Tongue (tissue), 2 donors: Measurements from ENCODE around the gene TENM4. TPM values are rescaled to one million over a fixed set of nuclear protein-coding genes. Genes with fewer than 3 reads are reported as not detected.
"Not testable (repeated sequence)": the region's sequence is repeated elsewhere in the genome, so short reads cannot be mapped to it uniquely, and the experiment has no call there.

Experiments used
- DNase-seq: peaks from one replicate; pipeline ENCODE4 v3.0.0-alpha.2; 2015
- total RNA-seq: library from RNA; depleted of rRNA; stranded (reverse); fragments of >200 nt; gene quantifications from one replicate; pipeline ENCODE4 v1.2.3, GENCODE V29; 2014

Gene TENM4
- total RNA-seq, 1 donor from 2014 or later, result 63.7 TPM

GRCh38 chr11:78654866-78655265 is 786.0 kb downstream of the TENM4 start:
- DNase-seq, result no peak

DNA sequence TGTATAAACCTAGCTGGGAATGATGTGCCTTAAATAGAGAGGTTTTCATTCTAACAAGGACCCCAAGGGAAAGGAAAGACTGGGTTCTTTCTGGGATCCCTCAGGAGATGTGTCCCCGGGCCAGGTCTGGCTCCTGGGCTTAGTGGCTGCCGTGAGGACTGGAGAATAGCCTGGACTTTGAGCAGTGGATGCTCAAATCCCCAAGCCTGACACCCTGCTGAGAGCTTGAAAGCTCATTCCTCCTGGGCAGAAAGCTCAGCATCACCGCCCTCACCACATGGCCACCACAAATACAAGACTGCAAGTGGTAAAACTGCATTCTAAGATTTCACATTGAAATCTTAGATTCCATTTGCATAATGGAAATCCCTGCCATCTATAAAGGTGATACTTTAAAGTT is 786.8 kb downstream of the TENM4 start:
- no peak for DNase-seq

- DNase-seq, result peak; percentile 35
Observed at GRCh38 chr11:78653294-78653909, 787.4 kb downstream of the TENM4 start.

- no peak for DNase-seq
Observed at GRCh38 chr11:78652843-78653239, 788.0 kb downstream of the TENM4 start.

DNA sequence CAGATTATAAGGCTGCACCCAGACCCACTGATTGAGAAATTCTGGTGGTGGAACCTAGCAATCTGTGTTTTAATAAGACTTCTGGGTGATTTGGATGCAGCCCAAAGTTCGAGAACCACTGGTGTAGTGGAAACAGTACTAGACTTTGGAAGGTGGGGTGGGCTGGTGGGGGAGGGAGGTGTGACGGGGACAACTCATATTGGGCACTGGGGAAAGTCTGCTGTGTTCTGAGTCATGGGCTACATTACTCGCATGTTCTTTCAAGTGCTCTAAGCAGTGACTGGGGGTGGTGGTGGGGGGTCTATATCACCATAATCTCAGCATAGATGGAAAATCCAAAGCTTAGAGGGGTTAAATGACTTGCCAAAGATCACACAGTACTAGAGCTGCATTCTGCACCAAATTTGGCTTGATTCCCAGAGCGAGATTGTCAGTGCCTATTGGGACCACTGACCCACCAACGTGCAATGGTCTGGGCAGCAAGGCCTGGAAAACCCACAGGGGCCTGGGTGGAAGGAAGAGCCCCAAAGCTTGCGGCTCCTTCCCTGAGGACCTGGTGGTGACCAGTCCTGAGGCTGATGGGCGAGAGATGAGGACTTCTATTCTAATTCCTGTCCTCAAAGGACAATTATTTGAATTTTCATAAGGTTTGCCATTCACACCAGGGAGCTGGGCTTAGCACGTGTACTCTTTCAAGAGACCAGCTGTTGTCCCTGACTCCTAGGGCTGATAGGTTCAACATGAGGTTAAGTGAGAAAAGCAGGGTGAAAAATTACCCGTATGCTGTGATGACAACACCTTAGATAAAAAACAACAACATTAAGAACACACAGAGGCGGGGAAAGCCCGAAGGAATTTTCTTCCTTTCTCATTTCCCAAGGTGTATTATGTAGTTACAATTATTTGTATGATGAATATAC is 788.6 kb downstream of the TENM4 start:
- DNase-seq, result no peak

DNA sequence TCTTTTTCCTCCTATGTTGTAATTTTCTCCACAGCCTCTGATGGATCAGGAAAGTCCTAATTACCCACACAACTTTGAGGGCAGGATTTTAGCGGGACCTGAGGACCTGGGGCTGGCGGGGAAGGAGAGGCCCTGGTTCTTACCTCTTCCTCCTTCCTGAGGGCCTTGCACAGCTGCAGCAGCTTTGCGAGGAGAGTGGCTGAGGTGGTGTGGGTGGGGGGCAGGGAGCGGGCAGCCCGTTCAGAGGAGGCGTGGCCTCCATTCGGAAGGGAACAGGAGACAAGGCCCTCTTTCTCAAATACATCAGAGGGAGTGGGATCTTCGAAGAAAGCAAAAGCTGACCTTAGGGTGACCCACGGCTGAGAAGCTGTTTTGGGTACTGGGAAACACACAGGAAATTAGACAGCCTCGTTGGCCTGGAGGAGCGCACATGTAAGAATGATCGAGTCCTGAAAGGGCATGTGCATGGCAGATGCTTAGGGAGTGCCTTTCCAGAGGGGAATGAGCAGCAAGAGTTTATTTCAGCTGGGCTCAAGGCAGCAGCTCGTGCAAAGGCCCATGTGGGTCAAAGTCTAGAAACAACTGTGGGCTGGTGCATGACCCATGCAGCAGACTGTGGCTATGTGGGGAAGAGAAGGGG is 789.6 kb downstream of the TENM4 start:
- no peak for DNase-seq

DNA sequence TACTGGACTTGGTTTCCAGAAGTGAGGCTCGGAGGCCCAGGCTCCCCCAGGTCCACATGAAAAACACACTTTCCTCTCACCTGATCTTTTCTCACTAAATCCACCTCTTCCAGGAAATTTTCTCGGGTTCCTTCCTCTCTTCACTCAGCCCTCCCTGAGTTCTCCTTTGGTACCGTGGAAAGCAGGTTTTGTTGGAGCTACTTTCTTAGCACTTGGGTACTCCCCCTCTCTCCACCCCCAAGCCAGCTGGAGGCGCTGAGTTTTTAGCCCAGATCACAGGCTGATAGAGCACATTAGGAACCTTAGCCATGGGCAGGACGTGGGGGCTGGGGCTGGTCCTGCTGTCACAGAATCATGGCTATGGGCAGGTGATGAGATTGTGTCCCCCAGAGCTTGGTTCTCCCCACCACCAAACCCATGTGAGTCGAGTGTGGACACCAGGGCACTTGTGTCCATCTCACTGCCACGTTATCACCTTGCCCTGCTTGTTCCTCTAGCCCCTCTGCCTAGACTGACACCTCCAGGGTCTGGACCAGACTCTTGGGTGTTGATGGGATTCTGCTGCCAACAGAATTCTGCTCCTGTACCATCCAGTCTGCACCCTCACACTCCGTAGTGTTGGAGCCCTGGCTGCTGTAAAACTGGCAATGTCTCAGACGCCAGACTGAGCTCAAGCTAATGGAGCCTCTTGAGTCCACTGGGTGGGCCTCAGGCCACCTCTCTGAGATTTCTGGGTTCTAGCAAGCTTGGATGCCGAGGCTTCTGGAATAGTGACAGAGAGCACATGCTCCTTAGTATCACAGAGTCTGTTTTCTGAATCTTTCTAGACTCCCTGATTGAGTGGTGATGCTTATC is 791.2 kb downstream of the TENM4 start:
- no peak for DNase-seq

GRCh38 chr11:78647986-78648875 is 792.6 kb downstream of the TENM4 start:
- no peak for DNase-seq

- DNase-seq, result no peak
Observed at GRCh38 chr11:78647266-78647915, 793.4 kb downstream of the TENM4 start.

GRCh38 chr11:78646564-78647185 is 794.2 kb downstream of the TENM4 start:
- DNase-seq, result peak; percentile 74

DNA sequence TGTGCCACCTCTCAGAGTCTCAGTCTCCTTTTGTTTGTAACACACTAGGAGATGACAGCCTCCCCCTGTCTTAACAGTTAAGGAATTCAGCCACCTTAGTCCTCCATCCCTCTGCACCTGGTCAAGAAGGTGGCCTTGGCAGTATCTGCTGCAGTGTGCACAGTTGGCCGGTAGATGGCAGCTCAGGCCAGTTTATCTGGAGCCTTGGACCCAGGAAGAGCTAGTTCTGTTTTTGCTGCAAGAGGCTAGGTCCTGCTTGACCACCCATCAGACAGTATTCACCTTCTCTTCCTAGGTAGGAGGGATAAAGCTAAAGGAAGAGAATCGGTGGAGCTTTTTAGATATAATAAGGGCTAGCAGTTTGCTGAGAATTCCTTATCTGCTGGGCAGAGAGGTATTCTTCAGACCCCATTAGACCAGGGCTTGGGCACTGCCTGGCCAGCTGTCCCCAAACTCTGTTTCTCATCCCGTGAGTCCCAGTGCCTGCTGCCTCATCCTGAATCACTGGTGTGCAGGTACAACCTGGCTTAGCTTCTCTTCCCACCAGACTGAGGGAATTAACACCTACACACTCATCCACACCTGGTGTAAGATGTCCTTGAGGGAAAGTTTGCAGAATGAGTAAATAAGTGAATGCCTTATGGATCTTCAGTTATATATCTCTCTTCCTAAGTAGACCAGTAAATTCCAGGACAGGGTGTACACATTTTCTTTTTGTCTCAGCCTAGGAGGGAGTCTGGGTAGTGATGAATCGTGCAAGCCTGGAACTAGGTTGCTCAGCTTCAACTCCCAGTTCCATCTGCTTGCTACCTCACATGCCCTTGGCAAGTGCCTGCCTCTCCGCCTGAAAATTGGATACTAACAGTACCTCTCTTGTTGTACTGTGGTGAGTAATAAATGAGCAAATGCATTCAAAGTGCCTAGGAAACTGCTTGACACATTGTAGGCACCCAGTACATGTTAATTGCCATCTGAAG is 795.3 kb downstream of the TENM4 start:
- DNase-seq, result peak; percentile 82

GRCh38 chr11:78643676-78644056 is 797.2 kb downstream of the TENM4 start:
- DNase-seq, result no peak

- no peak for DNase-seq
Observed at GRCh38 chr11:78642979-78643675, 797.7 kb downstream of the TENM4 start.

DNA sequence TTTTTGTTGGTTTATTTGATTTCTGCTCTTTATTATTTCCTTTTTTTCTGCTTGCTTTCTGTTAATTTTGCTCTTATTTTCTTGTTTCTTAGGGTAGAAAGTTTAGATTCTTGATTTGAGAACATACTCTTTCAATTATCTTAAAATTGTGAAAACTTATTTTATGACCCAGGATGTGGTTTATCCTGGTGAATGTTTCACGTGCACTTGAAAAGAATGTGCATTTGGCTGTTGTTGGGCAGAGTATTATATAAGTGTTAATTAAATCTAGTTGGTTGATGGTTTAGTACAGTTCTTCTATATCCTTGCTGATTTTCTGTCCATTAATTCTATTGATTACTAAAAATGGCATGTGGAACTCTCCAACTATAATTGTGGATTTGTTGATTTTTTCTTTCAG is 799.3 kb downstream of the TENM4 start:
- DNase-seq, result no peak

DNA sequence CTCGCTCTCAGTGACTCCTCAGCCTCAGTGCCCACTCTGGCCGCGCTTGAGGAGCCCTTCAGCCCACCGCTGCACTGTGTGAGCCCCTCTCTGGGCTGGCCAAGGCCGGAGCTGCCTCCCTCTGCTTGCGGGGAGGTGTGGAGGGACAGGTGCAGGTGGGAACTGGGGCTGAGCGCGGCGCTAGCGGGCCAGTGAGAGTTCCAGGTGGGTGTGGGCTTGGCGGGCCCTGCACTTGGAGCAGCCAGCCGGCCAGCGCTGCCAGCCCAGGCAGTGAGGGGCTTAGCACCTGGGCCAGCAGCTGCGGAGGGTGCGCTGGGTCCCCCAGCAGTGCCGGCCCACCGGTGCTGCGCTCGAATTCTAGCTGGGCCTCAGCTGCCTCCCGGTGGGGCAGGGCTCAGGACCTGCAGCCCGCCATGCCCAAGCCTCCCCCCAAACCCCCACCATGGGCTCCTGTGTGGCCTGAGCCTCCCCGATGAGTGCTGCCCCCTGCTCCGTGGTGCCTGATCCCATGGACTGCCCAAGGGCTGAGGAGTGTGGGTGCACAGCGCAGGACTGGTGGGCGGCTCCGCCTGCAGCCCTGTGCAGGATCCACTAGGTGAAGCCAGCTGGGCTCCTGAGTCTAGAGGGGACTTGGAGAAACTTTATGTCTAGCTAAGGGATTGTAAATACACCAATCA is 802.0 kb downstream of the TENM4 start:
- no peak for DNase-seq

GRCh38 chr11:78637527-78637926 is 803.3 kb downstream of the TENM4 start:
- not testable (repeated sequence) for DNase-seq

GRCh38 chr11:78635814-78636506 is 804.9 kb downstream of the TENM4 start:
- no peak for DNase-seq
